ENCODE results near the gene FMN1.

Gene FMN1

DNA sequence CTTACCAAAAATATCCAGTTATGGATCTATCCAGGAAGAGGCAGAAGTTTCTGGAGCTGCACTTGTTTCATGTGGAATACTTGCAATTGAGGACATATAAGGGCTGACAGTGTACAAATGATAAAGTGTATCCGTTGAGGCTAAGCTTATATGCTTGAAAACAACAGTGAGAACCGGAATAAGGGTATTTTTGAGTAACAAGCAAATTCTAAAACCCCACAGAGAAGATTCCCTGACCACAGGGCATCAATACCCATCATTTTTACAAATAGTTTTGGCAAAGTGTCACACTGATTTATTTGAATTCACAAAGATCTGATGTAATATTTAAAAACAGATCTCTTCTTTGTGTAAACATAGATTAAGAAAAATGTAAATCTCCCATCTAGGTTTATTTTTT is 208.4 kb downstream of the FMN1 start:
- no peaks in the 10 kb centered on the region for H3K27me3 ChIP-seq
- no peak for DNase-seq
- H3K36me3 ChIP-seq, result no peaks in the 10 kb centered on the region
- H3K9me3 ChIP-seq, result no peaks in the 10 kb centered on the region
- no peak overlapping the region for H3K4me3 ChIP-seq (ENCODE audit: low read depth, low read length)
- TF ChIP-seq, protein P1, sequence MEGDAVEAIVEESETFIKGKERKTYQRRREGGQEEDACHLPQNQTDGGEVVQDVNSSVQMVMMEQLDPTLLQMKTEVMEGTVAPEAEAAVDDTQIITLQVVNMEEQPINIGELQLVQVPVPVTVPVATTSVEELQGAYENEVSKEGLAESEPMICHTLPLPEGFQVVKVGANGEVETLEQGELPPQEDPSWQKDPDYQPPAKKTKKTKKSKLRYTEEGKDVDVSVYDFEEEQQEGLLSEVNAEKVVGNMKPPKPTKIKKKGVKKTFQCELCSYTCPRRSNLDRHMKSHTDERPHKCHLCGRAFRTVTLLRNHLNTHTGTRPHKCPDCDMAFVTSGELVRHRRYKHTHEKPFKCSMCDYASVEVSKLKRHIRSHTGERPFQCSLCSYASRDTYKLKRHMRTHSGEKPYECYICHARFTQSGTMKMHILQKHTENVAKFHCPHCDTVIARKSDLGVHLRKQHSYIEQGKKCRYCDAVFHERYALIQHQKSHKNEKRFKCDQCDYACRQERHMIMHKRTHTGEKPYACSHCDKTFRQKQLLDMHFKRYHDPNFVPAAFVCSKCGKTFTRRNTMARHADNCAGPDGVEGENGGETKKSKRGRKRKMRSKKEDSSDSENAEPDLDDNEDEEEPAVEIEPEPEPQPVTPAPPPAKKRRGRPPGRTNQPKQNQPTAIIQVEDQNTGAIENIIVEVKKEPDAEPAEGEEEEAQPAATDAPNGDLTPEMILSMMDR (IDR thresholded peaks at IDR 0.05; ENCODE audit: low read depth, low read length), result no peak
- no peaks in the 10 kb centered on the region for H3K4me1 ChIP-seq

- Histone ChIP-seq H3K27me3 (no peaks in the 10 kb centered on the region), H3K4me1 (no peaks in the 10 kb centered on the region), H3K9me3 (no peaks in the 10 kb centered on the region), H3K4me3 (ENCODE audit: low read depth, low read length) (no peak overlapping the region), H3K36me3 (no peaks in the 10 kb centered on the region)
- no peak for DNase-seq
- TF ChIP-seq, protein P1 (IDR thresholded peaks at IDR 0.05; ENCODE audit: low read depth, low read length), result no peak
Observed at GRCh38 chr15:32983679-32984078, 210.8 kb downstream of the FMN1 start.

- no peak overlapping the region for H3K4me3 ChIP-seq (ENCODE audit: low read depth, low read length)
- no peaks in the 10 kb centered on the region for H3K27me3 ChIP-seq
- no peak for DNase-seq
- no peaks in the 10 kb centered on the region for H3K4me1 ChIP-seq
- no peaks in the 10 kb centered on the region for H3K36me3 ChIP-seq
- TF ChIP-seq, protein P1 (IDR thresholded peaks at IDR 0.05; ENCODE audit: low read depth, low read length), result no peak
- H3K9me3 ChIP-seq, result no peaks in the 10 kb centered on the region
Observed at GRCh38 chr15:32982001-32982400, 212.5 kb downstream of the FMN1 start.

GRCh38 chr15:32981536-32981935 is 213.0 kb downstream of the FMN1 start:
- Histone ChIP-seq H3K4me1 (no peaks in the 10 kb centered on the region), H3K4me3 (ENCODE audit: low read depth, low read length) (no peak overlapping the region), H3K36me3 (no peaks in the 10 kb centered on the region), H3K9me3 (no peaks in the 10 kb centered on the region), H3K27me3 (no peaks in the 10 kb centered on the region)
- TF ChIP-seq, protein P1 (IDR thresholded peaks at IDR 0.05; ENCODE audit: low read depth, low read length), result no peak
- DNase-seq, result no peak

GRCh38 chr15:32979710-32980109 is 214.8 kb downstream of the FMN1 start:
- DNase-seq, result no peak
- no peaks in the 10 kb centered on the region for H3K9me3 ChIP-seq
- H3K4me3 ChIP-seq (ENCODE audit: low read depth, low read length), result no peak overlapping the region
- no peaks in the 10 kb centered on the region for H3K36me3 ChIP-seq
- no peaks in the 10 kb centered on the region for H3K4me1 ChIP-seq
- no peaks in the 10 kb centered on the region for H3K27me3 ChIP-seq
- TF ChIP-seq, protein P1 (IDR thresholded peaks at IDR 0.05; ENCODE audit: low read depth, low read length), result no peak

- Histone ChIP-seq H3K4me1 (no peaks in the 10 kb centered on the region), H3K4me3 (ENCODE audit: low read depth, low read length) (no peak overlapping the region), H3K9me3 (no peaks in the 10 kb centered on the region), H3K36me3 (no peaks in the 10 kb centered on the region), H3K27me3 (no peaks in the 10 kb centered on the region; the same call in 1 of the 2 replicates)
- no peak for DNase-seq
- TF ChIP-seq, protein P1 (IDR thresholded peaks at IDR 0.05; ENCODE audit: low read depth, low read length), result no peak
Observed at GRCh38 chr15:32977506-32977905, 217.0 kb downstream of the FMN1 start.
